NOMO-1 treated with DMSO at 0.1 percent for 48 hours (cell line): ENCODE results near the gene SPATA6L.

Experiments used
- DNase-seq: peaks from one replicate; lab custom pipeline; 2025; ENCODE audit not compliant: unreplicated experiment; lab: John Stamatoyannopoulos, UW

The SPATA6L gene

DNA sequence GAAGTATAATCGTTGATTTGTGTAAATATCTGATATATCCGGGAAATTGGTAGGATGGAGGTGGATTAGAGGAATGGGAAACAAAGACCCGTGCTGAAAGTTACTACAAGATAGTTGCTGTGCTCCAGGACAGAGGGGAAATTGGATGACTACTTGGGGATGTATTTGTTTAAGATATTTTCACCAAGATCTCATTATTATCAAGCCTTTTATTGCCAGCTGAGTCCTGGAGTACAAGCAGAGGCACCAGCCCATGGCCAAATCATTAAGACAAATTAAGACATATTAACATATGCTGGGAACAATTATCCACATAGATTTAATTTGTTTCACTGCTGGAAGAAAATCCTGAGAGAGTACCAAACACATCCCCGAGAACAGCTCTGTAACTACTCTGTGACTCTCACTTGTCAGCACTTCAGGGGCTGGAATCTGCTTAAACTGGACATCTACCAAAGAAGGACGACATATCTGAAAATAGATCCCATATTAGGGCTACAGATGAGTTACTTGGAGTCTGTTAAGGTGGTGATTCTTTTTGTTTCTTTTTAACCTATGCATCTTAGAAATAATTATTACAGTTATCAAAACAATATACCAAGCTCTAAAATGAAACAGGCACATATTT is 107.8 kb downstream of the SPATA6L start:
- no peak for DNase-seq

DNA sequence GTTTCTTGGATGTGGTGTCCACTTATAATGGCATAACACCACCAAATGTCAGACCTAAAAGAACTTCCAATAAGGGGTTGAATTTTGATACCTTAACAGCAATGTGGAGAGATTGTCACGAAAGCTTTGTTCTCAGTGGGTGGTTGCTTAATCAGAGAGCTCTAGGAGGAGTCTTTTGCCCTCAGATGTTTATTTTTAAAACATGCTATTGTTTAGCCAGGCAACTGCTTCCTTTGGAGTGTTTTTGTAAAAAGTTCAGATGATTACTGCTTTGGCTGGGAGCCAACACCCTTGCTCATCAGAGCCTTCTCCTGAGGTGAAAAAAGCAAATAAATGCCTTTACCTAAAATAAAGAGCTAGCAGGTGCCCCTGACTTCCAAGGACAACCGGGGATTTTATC is 111.0 kb downstream of the SPATA6L start:
- DNase-seq, result no peak

DNA sequence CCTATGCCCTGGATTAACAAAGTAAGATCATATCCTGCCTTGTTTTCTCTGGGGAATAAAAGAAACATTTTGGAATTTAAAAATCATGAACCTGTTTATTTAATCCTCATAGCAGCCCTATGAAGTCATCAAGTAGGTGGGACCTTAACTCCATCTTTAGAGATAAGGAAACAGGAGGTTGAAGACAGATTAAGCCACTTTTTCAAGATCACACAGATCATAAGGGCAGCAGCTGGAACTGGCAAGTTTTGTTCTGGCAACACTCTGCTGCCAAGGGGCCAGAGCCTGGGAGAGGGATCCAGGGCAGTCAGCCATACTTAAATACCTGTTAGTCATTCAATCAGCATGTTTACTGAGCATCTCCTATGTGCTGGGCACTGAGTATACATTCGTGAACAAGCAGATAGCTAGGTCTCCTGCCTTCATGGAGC is 112.3 kb downstream of the SPATA6L start:
- no peak for DNase-seq

DNA sequence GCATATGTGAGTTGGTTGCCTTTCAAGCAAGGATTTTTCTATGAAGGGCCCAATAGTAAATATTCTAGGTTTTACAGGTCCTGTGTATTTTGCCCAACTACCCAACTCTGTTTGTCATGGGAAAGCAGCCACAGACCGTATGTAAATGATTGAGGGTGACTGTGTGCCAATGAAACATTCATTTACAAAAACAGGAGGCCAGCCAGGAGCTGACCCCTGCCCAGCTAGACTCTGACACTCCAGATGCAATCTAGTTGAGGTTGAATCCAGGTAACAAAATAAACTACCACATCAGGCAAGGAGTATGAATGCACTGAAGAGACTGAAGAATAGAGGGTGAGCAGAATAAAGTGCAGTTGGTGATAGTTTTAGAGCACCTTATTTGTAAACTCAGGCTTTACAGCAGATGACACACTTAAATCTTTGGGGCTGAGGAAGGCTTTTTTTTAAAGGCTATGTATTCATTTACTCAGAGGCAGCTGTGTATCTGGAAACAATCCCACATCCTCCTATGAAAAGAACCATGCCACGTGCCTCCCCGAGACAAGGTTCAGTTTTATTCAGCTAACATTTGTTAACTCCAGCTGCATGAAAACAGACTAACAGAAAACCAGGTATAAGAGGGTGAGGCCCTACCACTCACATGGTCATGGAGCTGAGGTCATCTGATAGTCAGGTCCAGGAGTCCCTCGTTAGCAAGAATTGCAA is 115.3 kb downstream of the SPATA6L start:
- no peak for DNase-seq

DNA sequence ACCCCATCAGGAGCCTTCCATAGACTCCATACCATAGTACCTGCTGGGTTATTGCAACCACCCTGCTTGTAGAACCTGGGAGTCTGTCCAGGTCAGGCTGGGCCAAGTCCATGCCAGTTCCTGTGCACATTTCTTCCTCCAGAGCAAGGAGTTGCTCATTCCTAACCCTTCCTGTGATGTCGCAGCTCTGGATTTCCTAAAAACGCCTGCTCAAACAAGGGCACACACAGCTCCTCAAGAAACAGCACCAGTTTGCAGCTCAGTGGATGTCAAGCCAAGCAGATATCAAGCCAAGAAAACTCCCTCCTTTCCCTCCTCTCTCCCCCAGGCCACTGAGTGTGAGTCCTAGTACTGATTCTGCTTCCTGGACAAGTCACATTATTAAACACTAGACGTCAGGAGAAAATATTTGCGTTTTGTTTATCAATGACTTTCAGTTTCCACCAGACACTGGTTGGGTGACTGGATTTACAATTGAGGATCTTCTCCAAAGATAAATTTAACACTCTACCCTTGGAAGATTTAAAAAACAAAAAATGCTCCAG is 116.5 kb downstream of the SPATA6L start:
- no peak for DNase-seq

DNA sequence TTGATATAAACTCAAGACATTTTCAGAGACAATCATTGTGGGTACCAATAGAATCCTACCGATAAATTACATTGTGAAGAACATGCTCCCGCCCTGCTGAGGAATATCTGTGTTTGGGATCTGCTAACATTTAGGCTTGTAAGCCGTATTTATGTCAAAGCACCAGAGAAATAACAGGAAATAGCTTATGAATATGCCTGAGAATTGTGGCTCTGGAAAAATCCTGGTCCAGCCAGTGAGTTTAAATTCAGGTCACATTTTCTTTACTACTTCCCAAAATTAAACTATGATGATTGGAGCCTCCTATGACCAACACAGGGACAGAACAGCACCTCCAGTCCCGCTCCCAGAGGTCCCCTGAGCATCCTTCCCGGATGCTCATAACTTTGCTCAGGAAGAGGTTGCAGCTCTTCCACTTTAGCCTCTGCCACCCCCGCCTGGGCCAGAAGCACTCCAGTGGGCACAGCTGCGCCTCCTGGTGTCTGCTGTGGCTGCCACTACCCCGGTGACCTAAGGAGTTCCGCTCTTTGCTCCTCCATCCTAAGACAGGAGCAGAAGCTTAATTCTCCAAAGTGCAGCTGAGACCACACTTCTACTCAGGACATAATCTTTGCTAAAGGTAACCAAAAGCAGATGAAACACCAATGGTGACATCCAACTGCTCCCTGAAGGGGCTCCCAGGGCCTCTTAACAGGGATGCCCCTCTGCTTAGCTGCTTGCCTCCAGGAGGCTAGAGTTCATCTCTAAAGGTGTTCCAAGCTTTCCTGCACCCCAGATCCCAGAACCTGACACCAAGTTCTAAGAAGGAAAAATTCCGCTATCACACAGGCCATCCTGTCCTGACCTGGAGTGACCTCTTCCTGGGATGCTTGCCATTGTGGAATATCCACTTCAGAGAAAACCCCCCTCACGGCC is 117.2 kb downstream of the SPATA6L start:
- no peak for DNase-seq
